IPS-15b (cell line): ENCODE measurements around the gene KLKB1.

Experiments used
- H3K27me3 ChIP-seq: one replicate; pipeline ENCODE4 v1.6.1; 2013; ENCODE audit warnings: low read length; ENCODE audit not compliant: control insufficient read depth, insufficient read depth
- H3K36me3 ChIP-seq: one replicate; pipeline ENCODE4 v1.6.1; 2013; ENCODE audit warnings: low read length; ENCODE audit not compliant: control insufficient read depth, insufficient read depth
- H3K4me1 ChIP-seq: one replicate; pipeline ENCODE4 v1.6.1; 2013; ENCODE audit warnings: mild to moderate bottlenecking, low read length; ENCODE audit not compliant: control insufficient read depth, insufficient read depth
- H3K4me3 ChIP-seq: one replicate; pipeline ENCODE4 v1.5.1; 2013; ENCODE audit warnings: low read depth, low read length
- H3K9ac ChIP-seq: one replicate; pipeline ENCODE4 v1.6.1; 2013; ENCODE audit warnings: low read depth, mild to moderate bottlenecking, low read length
- H3K9me3 ChIP-seq: one replicate; pipeline ENCODE4 v1.6.1; 2013; ENCODE audit warnings: mild to moderate bottlenecking, low read length; ENCODE audit not compliant: control insufficient read depth, insufficient read depth

Gene KLKB1

DNA sequence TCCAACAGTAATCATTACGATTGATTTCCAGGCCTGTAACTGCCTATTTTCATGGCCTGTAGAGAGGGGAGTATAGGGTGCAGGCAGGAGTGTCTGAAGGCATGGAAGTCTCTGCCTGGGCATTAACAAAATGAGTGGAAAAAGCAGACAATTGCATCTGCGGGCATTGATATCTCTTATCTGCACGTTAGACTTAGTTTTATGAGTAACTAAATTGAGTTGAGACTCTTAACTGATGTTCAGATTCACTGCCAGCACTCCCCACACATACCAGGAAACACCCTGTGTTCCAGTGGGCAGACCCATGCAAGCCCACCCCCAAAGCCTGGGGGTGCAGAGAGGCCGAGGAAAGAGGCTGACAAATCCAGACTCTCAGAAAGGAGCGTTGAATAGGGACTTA, 72.0 kb downstream of the KLKB1 start:
- H3K4me1 ChIP-seq = peaks cover 4% of the 10 kb centered on the region
- H3K36me3 ChIP-seq = no peaks in the 10 kb centered on the region
- H3K9ac ChIP-seq = no peak overlapping the region
- H3K9me3 ChIP-seq = no peaks in the 10 kb centered on the region
- no peak overlapping the region for H3K4me3 ChIP-seq
- peaks cover 17% of the 10 kb centered on the region for H3K27me3 ChIP-seq

DNA sequence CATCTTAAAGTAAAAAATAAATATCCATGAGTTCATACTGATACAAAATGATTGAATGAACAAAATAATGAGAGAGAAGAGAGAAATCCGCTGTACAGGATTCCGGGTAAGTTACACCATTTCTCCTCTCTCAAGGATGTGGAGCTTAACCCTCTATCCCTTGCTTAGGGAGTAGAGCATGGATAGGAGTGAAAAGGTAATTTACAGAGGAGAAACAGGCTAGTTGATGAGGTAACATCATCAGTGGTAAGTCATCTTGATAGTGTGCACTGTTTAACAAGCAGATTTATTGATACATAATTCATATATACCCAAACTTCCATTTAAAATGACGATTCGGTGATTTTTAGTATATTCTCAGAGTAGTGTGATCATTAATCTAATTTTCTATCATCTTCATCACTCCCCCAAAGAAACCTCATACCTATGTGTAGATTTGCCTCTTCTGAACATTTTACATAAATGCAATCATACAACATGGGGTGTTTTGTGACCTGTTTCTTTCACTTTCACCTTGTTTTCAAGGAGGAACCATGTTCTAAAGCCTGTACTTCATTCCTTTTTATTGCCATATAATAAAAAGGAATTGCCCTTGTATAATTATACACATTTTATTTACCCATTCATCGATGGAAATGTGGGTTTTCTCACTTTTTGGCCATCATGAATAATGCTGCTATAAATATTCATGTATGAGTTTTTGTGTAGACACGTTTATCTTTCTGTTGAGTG, 73.5 kb downstream of the KLKB1 start:
- Histone ChIP-seq H3K9ac (no peak overlapping the region), H3K36me3 (no peaks in the 10 kb centered on the region), H3K4me1 (peaks cover 4% of the 10 kb centered on the region), H3K9me3 (no peaks in the 10 kb centered on the region), H3K27me3 (peaks cover 17% of the 10 kb centered on the region), H3K4me3 (no peak overlapping the region)

DNA sequence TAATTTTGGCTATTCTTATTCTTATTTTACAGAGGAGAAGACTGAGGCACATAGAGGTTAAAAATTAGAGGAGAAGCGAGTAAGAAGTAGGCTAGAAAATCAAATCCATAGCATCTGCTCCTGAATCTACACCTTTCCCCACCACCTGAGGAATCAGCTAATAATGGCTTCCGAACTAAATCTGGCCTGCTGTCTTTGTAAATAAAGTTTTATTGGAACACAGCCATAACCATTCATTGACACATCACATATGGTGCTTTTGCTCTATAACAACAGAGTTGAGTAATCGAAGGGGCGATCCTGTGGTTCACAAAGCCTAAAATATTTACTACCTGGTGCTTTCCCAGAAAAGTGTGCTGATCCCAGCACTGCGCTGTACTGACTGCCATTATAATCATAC, 76.9 kb downstream of the KLKB1 start:
- Histone ChIP-seq H3K36me3 (no peaks in the 10 kb centered on the region), H3K4me3 (no peak overlapping the region), H3K27me3 (peaks cover under 1% of the 10 kb centered on the region), H3K9me3 (no peaks in the 10 kb centered on the region), H3K4me1 (no peaks in the 10 kb centered on the region), H3K9ac (no peak overlapping the region)

DNA sequence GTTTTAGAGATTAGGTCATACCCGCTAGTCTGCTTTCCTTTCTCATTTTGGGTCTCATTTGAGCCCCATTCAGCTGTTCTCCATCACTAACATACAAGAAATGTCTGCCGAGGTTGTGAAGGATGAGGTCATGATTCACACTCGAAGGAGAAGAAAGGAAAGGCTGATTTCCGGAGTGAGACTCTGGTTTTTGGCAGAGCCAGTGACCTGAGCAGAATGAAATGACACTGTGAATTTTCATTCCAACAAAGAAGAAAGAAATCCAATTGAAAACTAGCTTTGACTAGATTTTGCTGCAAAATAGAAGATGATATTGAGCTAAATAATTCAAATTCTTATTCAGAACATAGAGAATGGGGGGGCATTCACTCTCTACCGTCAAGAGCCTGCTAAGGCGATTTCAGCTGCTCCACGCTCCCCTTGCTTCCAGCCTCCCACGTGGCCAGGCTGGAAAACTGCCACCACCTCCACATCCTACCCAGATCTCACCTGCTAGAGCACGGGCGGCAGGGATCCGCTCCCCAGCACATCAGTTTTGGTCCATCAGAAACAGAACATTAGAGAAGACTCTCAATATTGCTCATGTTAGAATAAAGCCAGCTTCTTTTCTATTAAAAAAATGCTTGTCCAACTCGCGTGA, 77.7 kb downstream of the KLKB1 start:
- Histone ChIP-seq H3K4me3 (no peak overlapping the region), H3K27me3 (no peaks in the 10 kb centered on the region), H3K9ac (no peak overlapping the region), H3K4me1 (no peaks in the 10 kb centered on the region), H3K9me3 (no peaks in the 10 kb centered on the region), H3K36me3 (no peaks in the 10 kb centered on the region)

DNA sequence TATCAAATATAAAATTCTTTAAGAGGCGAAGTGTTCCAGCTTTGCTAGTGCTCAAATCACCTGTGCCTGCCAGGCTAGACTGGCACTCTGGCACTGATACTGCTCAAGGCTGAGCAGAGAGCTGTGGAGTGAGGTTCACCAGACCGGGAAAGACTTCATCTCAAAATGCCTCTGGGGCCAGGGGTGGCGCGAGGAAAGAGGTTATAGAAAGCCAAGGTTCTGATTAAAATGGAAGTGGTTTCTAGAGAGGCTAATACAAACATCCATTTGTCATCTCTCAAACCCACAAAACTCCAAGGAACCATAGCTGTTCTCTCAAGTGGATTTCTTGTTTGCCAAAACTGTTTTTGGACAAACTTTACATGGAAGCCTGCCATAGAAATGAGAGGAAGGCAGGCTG, 80.2 kb downstream of the KLKB1 start:
- no peak overlapping the region for H3K9ac ChIP-seq
- no peaks in the 10 kb centered on the region for H3K36me3 ChIP-seq
- no peak overlapping the region for H3K4me3 ChIP-seq
- no peaks in the 10 kb centered on the region for H3K9me3 ChIP-seq
- H3K27me3 ChIP-seq = no peaks in the 10 kb centered on the region
- H3K4me1 ChIP-seq = no peaks in the 10 kb centered on the region

DNA sequence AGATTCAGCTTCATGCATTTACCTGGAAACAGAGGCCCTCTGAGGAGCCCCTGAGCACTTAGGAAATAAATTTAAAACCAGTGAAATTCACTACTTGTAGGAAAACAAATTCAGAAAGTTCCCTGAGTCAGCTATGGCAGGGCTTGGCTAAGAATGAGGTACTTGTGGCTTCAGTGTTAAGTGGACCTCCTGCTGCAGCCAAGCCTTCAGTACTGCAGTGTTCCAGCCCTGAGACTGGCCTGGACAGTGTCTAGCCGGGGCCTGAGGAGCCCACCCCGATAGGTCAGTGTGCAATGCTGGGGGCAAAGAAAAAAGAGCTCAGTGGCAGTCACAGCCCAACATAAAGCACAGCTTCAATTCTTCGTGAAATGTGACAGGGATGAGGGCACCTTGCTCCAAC, 80.6 kb downstream of the KLKB1 start:
- Histone ChIP-seq H3K27me3 (no peaks in the 10 kb centered on the region), H3K9me3 (no peaks in the 10 kb centered on the region), H3K36me3 (no peaks in the 10 kb centered on the region), H3K9ac (no peak overlapping the region), H3K4me1 (no peaks in the 10 kb centered on the region), H3K4me3 (no peak overlapping the region)
